Measurements from ENCODE around the gene TMX4. TPM values are rescaled to one million over a fixed set of nuclear protein-coding genes. Genes with fewer than 3 reads are reported as not detected.

Gene TMX4
- polyA plus RNA-seq, 2 donors = 3.6 to 5.5 TPM

Other genes with a start within 250 kb of the TMX4 start
- gene HAO1, start 79.3 kb downstream of the TMX4 start, polyA plus RNA-seq = not detected
- gene PLCB1, start 112.5 kb upstream of the TMX4 start, polyA plus RNA-seq = 1 to 10 TPM; 1.7 to 3.0 TPM